Measurements from ENCODE around the gene OTUB2.
"Not testable (repeated sequence)": the region's sequence is repeated elsewhere in the genome, so short reads cannot be mapped to it uniquely, and the experiment has no call there.

OTUB2 gene

GRCh38 chr14:94056579-94057308, 30.6 kb downstream of the OTUB2 start:
- DNase-seq (ENCODE audit: low read depth in 2 of 2): no peak

- DNase-seq (ENCODE audit: low read depth in 2 of 2): no peak
These were observed 32.1 kb downstream of the OTUB2 start for GRCh38 chr14:94058128-94058673.

GRCh38 chr14:94058674-94059138, 32.6 kb downstream of the OTUB2 start:
- DNase-seq (ENCODE audit: low read depth in 2 of 2): no peak

GRCh38 chr14:94059998-94060397, 33.9 kb downstream of the OTUB2 start:
- no peak for DNase-seq (ENCODE audit: low read depth in 2 of 2)

GRCh38 chr14:94062344-94062940, 36.3 kb downstream of the OTUB2 start:
- DNase-seq (ENCODE audit: low read depth in 2 of 2): no peak

GRCh38 chr14:94066089-94066676, 40.0 kb downstream of the OTUB2 start:
- DNase-seq (ENCODE audit: low read depth in 2 of 2): no peak

- not testable (repeated sequence) for DNase-seq (ENCODE audit: low read depth in 2 of 2)
These were observed 45.9 kb downstream of the OTUB2 start for GRCh38 chr14:94072076-94072475.

GRCh38 chr14:94074534-94074933, 48.4 kb downstream of the OTUB2 start:
- no peak for DNase-seq (ENCODE audit: low read depth in 2 of 2)

GRCh38 chr14:94075008-94075407, 48.9 kb downstream of the OTUB2 start:
- DNase-seq (ENCODE audit: low read depth in 2 of 2): no peak

GRCh38 chr14:94077111-94077821, 51.1 kb downstream of the OTUB2 start:
- DNase-seq (ENCODE audit: low read depth in 2 of 2): no peak

GRCh38 chr14:94077823-94078222, 51.7 kb downstream of the OTUB2 start:
- no peak for DNase-seq (ENCODE audit: low read depth in 2 of 2)

- DNase-seq (ENCODE audit: low read depth in 2 of 2): no peak
These were observed 53.9 kb downstream of the OTUB2 start for GRCh38 chr14:94079891-94080620.

- peak; percentile 93 for DNase-seq (ENCODE audit: low read depth in 2 of 2)
These were observed 54.7 kb downstream of the OTUB2 start, which contains the start of the genes DDX24 and IFI27L1 for GRCh38 chr14:94080621-94081385. Gene DDX24, minus strand, starts transcription at chr14:94081202. Its CDS starts 1,460 bp downstream, at chr14:94079742. Gene IFI27L1, plus strand, starts transcription at chr14:94081310. Its CDS starts 15,628 bp downstream, at chr14:94096938.

GRCh38 chr14:94081386-94081820, 55.3 kb downstream of the OTUB2 start:
- no peak for DNase-seq (ENCODE audit: low read depth in 2 of 2)

- no peak for DNase-seq (ENCODE audit: low read depth in 2 of 2)
These were observed 61.8 kb downstream of the OTUB2 start for GRCh38 chr14:94087891-94088290.

GRCh38 chr14:94088516-94088915, 62.4 kb downstream of the OTUB2 start:
- no peak for DNase-seq (ENCODE audit: low read depth in 2 of 2)

- DNase-seq (ENCODE audit: low read depth in 2 of 2): no peak
These were observed 63.3 kb downstream of the OTUB2 start for GRCh38 chr14:94089479-94089878.

GRCh38 chr14:94093418-94093817, 67.3 kb downstream of the OTUB2 start:
- no peak for DNase-seq (ENCODE audit: low read depth in 2 of 2)

- no peak for DNase-seq (ENCODE audit: low read depth in 2 of 2)
These were observed 71.0 kb downstream of the OTUB2 start for GRCh38 chr14:94097091-94097490.
